Forelimb muscle (tissue), 1 donor: ENCODE measurements around the gene MTURN. TPM values are rescaled to one million over a fixed set of nuclear protein-coding genes. Genes with fewer than 3 reads are reported as not detected.

Source experiments
- DNase-seq: peaks from one replicate; pipeline ENCODE4 v3.0.0-alpha.2; 2013; ENCODE audit warnings: low read depth
- polyA plus RNA-seq: library from polyadenylated mRNA; unstranded; fragments of 120-200 nt; gene quantifications from one replicate; pipeline ENCODE4 v1.2.1, GENCODE V29; 2013; ENCODE audit not compliant: insufficient read length

The MTURN gene
- polyA plus RNA-seq, 1 donor = 80.0 TPM

DNA sequence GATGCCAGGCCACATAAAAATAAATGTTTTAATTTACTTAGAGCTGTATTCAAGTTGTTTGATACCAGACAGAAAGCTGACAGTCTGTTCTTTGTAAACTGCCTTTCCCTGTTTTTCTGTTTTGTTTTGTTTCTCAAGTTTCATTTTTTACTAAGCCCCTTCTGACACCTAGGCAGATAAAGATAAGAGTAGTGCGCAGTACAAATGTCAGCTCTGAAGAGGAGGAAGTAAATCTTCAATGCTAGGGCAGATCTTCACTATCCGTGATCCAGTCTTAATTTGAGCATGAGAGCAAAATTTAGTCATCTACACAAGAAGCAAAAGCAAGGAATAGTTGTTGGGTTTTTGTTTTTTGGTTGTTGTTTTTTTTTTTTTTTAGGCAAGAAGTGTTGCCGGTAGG, 27.3 kb downstream of the MTURN start:
- no peak for DNase-seq

DNA sequence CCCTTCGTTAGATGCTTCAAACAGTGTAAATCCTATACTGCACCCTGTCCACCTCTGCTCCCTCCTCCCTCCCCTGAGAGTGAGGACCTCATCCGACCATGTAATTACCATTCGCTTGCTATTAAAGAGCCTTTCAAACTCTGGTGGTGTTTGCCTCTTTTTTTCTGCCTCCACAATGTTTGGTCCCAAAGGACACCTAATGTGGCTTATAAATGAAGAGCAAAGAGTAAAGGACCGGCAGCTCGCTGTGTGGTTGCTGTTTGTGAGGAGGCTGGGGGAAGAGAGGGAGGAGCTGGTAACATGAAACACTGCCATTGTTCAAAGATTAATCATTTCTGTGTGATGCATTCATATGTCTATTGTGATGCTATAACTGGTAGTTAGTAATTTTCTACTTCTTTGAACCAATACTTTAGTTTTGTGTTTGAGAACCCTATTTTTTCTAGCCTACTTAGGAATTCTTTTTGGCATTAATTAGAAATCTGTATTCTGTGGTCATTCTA, 27.9 kb downstream of the MTURN start:
- no peak for DNase-seq

DNA sequence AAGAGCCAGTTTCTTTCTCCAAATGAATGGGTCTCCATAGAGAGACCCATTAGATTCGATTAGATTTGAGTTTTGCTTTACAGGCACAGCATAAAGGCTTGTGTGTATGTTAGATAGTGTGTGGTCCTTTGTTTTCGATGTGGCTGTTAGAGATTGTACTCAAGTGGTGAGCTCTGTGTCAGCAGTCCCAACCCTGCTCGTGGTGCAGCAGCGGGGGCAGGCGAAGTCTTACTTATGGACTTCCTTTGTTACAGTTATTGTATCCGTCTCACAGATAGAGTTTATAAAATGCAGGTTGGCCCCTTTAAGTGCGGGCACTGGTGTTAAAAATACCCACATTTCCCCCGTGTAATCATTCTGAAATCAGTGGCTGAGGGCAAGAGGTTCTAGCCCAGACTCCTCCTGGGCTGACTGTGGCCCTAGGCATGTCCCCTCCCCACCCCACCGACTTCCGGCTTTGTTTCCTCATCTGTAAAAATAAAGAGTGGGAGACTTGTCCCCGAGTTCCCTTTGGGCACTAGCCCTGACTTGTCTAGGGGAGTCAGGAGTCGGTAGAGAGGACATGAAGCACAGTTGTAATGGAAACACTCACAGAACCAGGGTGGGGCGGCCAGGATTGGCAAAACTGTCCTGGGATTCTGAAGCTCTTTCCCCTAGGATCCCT, 28.6 kb downstream of the MTURN start:
- DNase-seq = no peak

DNA sequence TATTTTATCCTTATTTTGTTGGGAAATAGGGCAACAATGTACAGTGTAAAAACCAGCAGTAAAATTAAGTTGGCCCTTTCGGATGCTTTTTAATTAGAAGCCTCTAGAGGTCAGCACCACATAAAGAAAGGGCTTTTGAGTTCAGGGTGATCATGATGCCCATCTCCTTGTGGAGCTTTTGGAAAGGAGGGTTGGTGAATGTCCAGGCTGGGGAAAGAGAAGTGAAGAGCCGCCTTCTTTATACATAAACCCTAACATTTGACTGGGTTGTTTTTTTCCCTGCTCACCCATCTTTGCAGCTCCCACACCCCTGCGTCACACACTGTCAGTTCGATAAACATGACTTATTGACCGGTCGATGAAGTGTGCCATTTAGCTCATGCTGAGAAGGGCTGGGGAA, 29.8 kb downstream of the MTURN start:
- no peak for DNase-seq

GRCh38 chr7:30165590-30165989, 30.8 kb downstream of the MTURN start:
- no peak for DNase-seq

GRCh38 chr7:30166155-30166840, 31.5 kb downstream of the MTURN start:
- no peak for DNase-seq

DNA sequence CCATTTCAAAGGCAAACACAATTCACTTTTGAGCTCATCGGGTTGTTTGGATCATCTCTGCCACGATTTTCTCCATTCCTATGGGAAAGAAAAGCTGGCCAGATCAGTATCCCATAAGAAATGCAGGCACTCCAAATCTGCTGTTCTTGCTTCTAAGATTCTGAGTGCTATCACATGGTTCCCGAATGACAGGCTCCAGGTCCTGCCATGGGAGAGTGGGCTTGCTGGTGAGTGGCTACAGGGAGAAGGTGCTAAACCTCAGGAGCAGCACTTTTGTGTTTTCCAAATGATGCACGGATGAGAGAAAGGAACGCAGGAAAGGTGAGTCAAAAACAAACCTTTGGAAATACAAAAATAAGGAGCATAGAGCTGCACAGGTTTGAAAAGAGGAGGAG, 32.1 kb downstream of the MTURN start:
- no peak for DNase-seq

DNA sequence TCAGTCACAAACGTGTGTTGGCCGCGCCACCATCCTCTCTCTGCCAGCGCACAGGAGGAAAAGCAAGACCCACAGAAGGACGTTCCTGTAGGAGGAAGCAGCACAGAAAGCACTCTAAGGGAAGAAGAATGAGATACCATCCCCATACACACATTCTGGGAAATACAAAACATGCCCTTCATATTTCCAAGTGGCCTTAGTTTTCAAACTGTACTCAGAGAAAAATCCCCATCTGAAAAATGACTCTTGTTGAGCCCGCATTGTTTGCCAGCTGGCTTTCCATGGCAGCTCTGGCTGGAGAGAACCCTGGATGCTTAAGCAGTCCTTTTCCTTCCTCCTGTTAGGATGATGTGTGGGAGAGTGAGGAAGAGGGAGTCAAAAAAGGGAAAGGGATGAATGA, 33.1 kb downstream of the MTURN start:
- no peak for DNase-seq

- DNase-seq = no peak
Measured at GRCh38 chr7:30168835-30169573, 34.2 kb downstream of the MTURN start.

GRCh38 chr7:30169579-30169978, 34.8 kb downstream of the MTURN start:
- DNase-seq = no peak

- DNase-seq = no peak
Measured at GRCh38 chr7:30170476-30171205, 35.9 kb downstream of the MTURN start.

DNA sequence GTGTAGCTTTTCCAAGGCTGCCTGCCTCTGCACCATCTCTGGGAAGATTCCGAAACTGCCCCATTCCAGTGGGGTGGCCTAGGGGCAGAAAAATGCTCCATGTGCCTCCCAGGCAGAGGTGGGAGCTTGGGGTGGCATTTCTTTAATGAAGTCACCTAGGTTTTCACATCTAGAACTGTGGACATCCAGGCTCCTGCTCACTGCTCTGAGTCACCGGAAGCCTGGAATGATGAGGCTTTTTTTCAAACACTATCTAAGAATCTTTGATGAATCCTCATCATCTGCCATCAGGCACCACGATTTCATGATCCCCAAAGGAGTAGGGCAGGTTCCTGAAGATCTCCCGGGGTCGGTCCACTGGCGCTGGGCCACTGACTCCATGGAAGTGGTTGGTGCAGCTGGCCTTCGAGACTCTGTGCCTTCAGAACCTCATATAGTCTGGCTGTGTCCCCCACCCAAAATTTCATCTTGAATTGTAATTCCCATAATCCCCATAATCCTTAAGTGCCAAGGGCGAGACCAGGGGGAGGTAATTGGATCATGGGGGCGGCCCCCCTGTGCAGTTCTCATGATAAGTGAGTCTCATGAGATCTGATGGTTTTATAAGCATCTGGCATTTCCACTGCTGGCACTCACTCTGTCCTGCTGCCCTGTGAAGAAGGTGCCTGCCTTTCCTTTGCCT, 37.1 kb downstream of the MTURN start:
- no peak for DNase-seq

GRCh38 chr7:30172451-30172850, 37.7 kb downstream of the MTURN start:
- DNase-seq = no peak

DNA sequence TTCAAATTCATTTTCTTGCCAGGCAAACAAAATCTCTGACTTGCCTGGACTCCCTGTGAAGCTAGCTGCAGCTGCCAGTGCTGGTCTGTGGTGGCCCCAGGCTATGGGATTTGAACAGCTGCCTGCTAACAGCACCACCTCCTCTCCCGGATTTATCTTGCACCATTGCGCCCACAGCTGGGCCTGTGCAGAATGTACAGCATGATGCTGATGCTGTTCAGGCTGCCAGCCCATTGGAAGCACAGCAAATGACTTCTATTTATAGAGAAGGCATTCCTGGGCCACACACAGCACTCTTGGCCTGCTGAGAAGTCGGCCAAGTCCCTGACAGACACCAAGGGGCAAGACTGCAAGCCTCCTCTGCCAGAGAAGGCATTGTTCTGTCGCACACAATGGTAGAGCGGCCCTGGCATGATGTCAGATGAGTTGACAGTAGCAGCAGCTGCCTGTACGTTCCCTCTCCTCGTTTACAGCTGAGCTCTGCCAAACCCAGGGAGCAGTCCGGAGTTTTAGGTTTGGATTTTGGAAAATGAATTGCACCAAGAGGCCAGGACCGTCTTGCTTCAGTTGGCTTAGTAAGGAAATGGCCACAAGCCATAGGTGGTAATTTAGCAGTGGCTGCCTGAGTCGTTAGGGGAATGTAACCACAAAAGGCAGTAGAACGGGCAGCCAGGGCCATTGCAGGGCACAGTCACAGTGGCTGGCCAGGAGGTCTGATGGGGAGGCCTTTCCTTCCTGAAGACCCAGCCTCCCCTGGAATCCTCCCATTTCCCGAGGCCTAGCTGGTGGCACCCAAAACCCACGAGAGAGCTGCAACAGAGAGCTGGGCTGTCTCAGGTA, 38.5 kb downstream of the MTURN start:
- no peak for DNase-seq

DNA sequence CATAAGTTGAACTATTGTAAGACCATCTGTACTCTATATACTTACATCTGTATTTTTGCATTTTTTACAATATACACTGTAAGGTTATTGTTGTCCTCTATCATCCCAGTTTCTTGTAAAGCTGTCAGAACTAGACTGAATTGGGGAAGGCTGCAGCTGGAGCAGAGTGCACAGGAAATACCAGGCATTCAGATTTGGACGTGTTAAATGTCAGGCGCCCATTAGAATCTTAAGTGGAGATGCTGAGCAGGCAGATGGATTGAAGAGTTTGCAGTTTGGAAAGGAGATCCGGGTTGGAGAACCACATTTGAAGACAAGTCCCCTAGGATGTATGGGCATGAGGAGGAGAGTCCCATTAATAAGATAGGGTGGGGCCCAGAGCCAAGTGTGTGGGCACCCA, 40.4 kb downstream of the MTURN start:
- no peak for DNase-seq

GRCh38 chr7:30175636-30176147, 40.9 kb downstream of the MTURN start:
- no peak for DNase-seq

DNA sequence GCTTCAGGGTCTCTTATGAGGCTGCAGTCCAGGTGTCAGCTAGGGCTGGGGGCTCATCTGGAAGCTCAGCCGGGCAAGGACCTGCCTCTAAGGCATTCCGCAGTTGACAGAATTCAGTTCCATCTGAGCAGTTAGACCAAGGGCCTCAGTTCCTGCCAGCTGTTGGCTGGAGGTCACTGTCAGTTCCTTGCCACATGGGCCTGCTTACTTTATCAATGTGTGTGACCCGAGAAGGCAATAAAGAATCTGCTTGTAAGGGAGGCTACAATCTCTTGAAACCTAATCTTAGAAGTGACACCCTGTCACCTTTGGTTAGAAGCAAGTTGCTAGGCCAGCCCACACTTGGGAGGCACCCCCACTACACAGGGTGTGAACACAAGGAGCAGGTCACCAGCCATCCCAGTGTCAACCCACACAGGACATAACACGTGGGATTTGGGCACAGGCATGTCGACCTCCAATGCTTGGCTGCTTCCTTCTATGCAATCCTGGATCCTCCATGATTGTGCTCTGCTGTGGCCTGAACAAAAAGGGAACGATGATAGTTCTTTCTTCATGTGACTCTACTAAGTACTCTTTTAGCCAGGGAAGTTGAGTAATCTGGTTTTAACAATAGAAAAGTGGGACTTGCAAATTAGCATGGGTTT, 41.8 kb downstream of the MTURN start:
- no peak for DNase-seq

DNA sequence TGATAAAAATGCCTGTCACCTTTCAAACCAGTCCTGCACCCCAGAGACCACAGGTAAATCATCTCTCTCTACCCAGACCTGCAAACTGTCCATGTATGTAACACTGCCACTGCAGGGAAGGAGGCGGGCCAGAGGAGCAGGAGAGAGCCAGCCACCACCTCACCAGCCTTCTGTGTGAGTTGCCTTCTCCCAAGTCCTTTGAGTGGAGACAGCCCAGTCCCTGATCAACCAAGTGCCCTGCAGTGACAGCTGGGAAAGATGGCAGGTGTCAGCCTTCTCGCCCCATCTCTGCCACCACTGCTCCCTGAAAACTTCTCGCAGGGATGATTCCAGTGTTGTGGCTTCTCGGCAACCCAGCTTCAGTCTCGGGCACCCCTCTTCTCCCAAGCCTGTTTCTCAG, 42.4 kb downstream of the MTURN start:
- no peak for DNase-seq

GRCh38 chr7:30177965-30178364, 43.2 kb downstream of the MTURN start:
- no peak for DNase-seq
